Fibroblast of mammary gland (primary cell): ENCODE results near the gene TNK1.

Source experiments
- DNase-seq: peaks from one replicate; pipeline ENCODE4 v3.0.0-alpha.2; 2010; ENCODE audit warnings: low read depth
- H3K4me3 ChIP-seq: 2 replicates; pipeline ENCODE4 v1.5.1; 2011; ENCODE audit warnings: low read depth, mild to moderate bottlenecking, low read length, moderate library complexity; ENCODE audit not compliant: control insufficient read depth
- CTCF ChIP-seq: conservative IDR thresholded peaks from 2 replicates; pipeline ENCODE4 v1.5.1; 2011; ENCODE audit warnings: low read depth, low read length, inconsistent platforms; ENCODE audit not compliant: control insufficient read depth, insufficient read depth

The TNK1 gene

GRCh38 chr17:7435676-7436555 lies 55.0 kb downstream of the TNK1 start:
- TF ChIP-seq CTCF: no peak
- peak overlapping the region; percentile 20 for H3K4me3 ChIP-seq
- no peak for DNase-seq

GRCh38 chr17:7436556-7437368 lies 55.9 kb downstream of the TNK1 start:
- DNase-seq: peak; percentile 68
- TF ChIP-seq CTCF: no peak
- H3K4me3 ChIP-seq: peak overlapping the region; percentile 12

- DNase-seq: no peak
- H3K4me3 ChIP-seq: peak overlapping the region; percentile 12
- no peak for TF ChIP-seq CTCF
These were observed 56.5 kb downstream of the TNK1 start for GRCh38 chr17:7437369-7437863.

- DNase-seq: no peak
- TF ChIP-seq CTCF: no peak
- peak overlapping the region; percentile 2 for H3K4me3 ChIP-seq
These were observed 57.2 kb downstream of the TNK1 start for GRCh38 chr17:7437950-7438614.

GRCh38 chr17:7438656-7439460 lies 58.0 kb downstream of the TNK1 start:
- no peak for TF ChIP-seq CTCF
- H3K4me3 ChIP-seq: no peak overlapping the region
- no peak for DNase-seq
